Cardiac fibroblast (primary cell): ENCODE data around the gene MCUB.
A peak's percentile ranks its signal among the peaks of the same experiment; 100 is the strongest.
"Not testable (repeated sequence)": the region's sequence is repeated elsewhere in the genome, so short reads cannot be mapped to it uniquely, and the experiment has no call there.

Source experiments
- DNase-seq, 2 donors: peaks; one replicate each; pipeline versions ENCODE4 v3.0.0 to v3.0.0-alpha.2; 2010; ENCODE audit warnings: low read depth in 2 of 2
- H3K4me3 ChIP-seq, 2 donors: replicated peaks in 1 of 2; 1 replicate in 1 of 2; 2 replicates in 1 of 2; pipeline ENCODE4 v1.5.1; 2011; ENCODE audit warnings: low read depth in 2 of 2, low read length in 2 of 2, mild to moderate bottlenecking in 2 of 2, moderate library complexity in 1 of 2
- CTCF ChIP-seq: IDR thresholded peaks from one replicate; pipeline ENCODE4 v1.5.1; 2011; ENCODE audit warnings: low read depth, mild to moderate bottlenecking, low read length, inconsistent platforms

MCUB gene

GRCh38 chr4:109548655-109549054 lies 11.4 kb upstream of the MCUB start:
- DNase-seq, result peak; percentile 83 to 93
- no peak overlapping the region for H3K4me3 ChIP-seq
- no peak for TF ChIP-seq CTCF

GRCh38 chr4:109552237-109552636 lies 7.8 kb upstream of the MCUB start:
- H3K4me3 ChIP-seq, result no peak overlapping the region
- no peak for DNase-seq
- TF ChIP-seq CTCF, result no peak

- TF ChIP-seq CTCF, result no peak
- H3K4me3 ChIP-seq, result no peak overlapping the region
- no peak for DNase-seq
Measured at GRCh38 chr4:109553130-109553529, 6.9 kb upstream of the MCUB start.

- H3K4me3 ChIP-seq, result no peak overlapping the region
- no peak for TF ChIP-seq CTCF
- DNase-seq, result peak in 1 of 2 donors; percentile 6
Measured at GRCh38 chr4:109554971-109555370, 5.1 kb upstream of the MCUB start.

GRCh38 chr4:109557433-109557832 lies 2.6 kb upstream of the MCUB start:
- no peak for TF ChIP-seq CTCF
- no peak for DNase-seq
- no peak overlapping the region for H3K4me3 ChIP-seq

GRCh38 chr4:109558095-109558494 lies 2.0 kb upstream of the MCUB start:
- not testable (repeated sequence) for DNase-seq, H3K4me3 ChIP-seq

- no peak for DNase-seq
- no peak for TF ChIP-seq CTCF
- H3K4me3 ChIP-seq, result peak overlapping the region; percentile 77 to 78
Measured at GRCh38 chr4:109559625-109559982, 442 bp upstream of the MCUB start.
